HCT116 (cell line): ENCODE results near the gene SH3BP5L. TPM values are rescaled to one million over a fixed set of nuclear protein-coding genes. Genes with fewer than 3 reads are reported as not detected.

Source experiments
- ATAC-seq: fragments of 200-7000 bp; cut with Tn5 transposase; 2 replicates; pipeline ENCODE4 v1.9.1; 2020; ENCODE audit warnings: mild to moderate bottlenecking, moderate library complexity
- BruUV-seq: library from RNA; stranded (reverse); fragments of 400-500 nt; replicated peaks from 2 replicates; lab custom pipeline; 2021; lab: Mats Ljungman, UMichigan
- CTCF ChIA-PET: fragments of 300-600 bp; sonication (Branson Sonifier 250); formaldehyde crosslinking; loops from one replicate; lab custom pipeline; 2021; ENCODE audit warnings: antibody characterized with exemption; lab: Charles Lee
- POLR2A ChIA-PET: fragments of 300-600, 350-600 bp; sonication (Branson Sonifier 250); formaldehyde crosslinking; loops from one replicate; lab custom pipeline; 2021; ENCODE audit warnings: antibody characterized with exemption; lab: Charles Lee
- RAD21 ChIA-PET, 2 experiments: fragments of 300-600 bp; sonication (Branson Sonifier 250); formaldehyde crosslinking; loops; one replicate each; lab custom pipeline; 2023; ENCODE audit warnings: low total read pairs in 2 of 2; ENCODE audit not compliant: uncharacterized antibody in 2 of 2, unreplicated experiment in 2 of 2, low non-redundant PET in 1 of 2; lab: Charles Lee
- DNase-seq: peaks from one replicate; pipeline ENCODE4 v3.0.0-alpha.2; 2010; ENCODE audit warnings: low read depth, low spot score
- H2AFZ ChIP-seq: fragments of 200-600 bp; shearing (Covaris generic), sonication (generic); 2 replicates; pipeline ENCODE4 v1.6.1; 2017; ENCODE audit warnings: low read depth, mixed run types, mixed read lengths, antibody characterized with exemption, low read length; ENCODE audit not compliant: poor library complexity, severe bottlenecking
- H3K27ac ChIP-seq: 2 replicates; pipeline ENCODE4 v1.5.1; 2012; ENCODE audit warnings: low read depth, low read length
- H3K27me3 ChIP-seq: fragments of 200-600 bp; sonication (generic); 2 replicates; pipeline ENCODE4 v1.6.1; 2016; ENCODE audit warnings: mixed run types, low read length, mixed read lengths; ENCODE audit not compliant: insufficient read depth
- H3K36me3 ChIP-seq, 2 experiments: fragments of 200-500 bp in 1 of 2; fragments of 200-600 bp in 1 of 2; sonication (Bioruptor generic) in 1 of 2; sonication (generic) in 1 of 2; 2 replicates each; pipeline versions ENCODE4 v1.5.1 to v1.6.1; 2014 to 2016; ENCODE audit warnings: low read length in 2 of 2, inconsistent platforms in 1 of 2, mixed read lengths in 1 of 2, mixed run types in 1 of 2; ENCODE audit not compliant: insufficient read depth in 2 of 2, control insufficient read depth in 1 of 2
- H3K4me1 ChIP-seq, 2 experiments: fragments of 200-600 bp in 1 of 2; sonication (generic) in 1 of 2; 2 replicates each; pipeline versions ENCODE4 v1.5.1 to v1.6.1; 2012 to 2017; ENCODE audit warnings: low read length in 2 of 2, inconsistent platforms in 1 of 2, mild to moderate bottlenecking in 1 of 2, mixed read lengths in 1 of 2, mixed run types in 1 of 2, moderate library complexity in 1 of 2; ENCODE audit not compliant: insufficient read depth in 2 of 2, control insufficient read depth in 1 of 2
- H3K4me2 ChIP-seq: fragments of 200-600 bp; sonication (generic); 2 replicates; pipeline ENCODE4 v1.6.1; 2017; ENCODE audit warnings: mixed run types, low read length, mixed read lengths
- H3K4me3 ChIP-seq, 2 experiments: fragments of 200-600 bp in 1 of 2; sonication (generic) in 1 of 2; replicated peaks in 1 of 2; 2 replicates each; pipeline ENCODE4 v1.5.1; 2011 to 2016; ENCODE audit warnings: low read length in 2 of 2, control low read depth in 1 of 2, low read depth in 1 of 2, mild to moderate bottlenecking in 1 of 2, mixed read lengths in 1 of 2, mixed run types in 1 of 2
- H3K79me2 ChIP-seq: fragments of 200-600 bp; sonication (generic); 2 replicates; pipeline ENCODE4 v1.6.1; 2017; ENCODE audit warnings: mild to moderate bottlenecking, mixed run types, low read length, moderate library complexity, mixed read lengths; ENCODE audit not compliant: insufficient read depth
- H3K9ac ChIP-seq: fragments of 200-600 bp; sonication (generic); 2 replicates; pipeline ENCODE4 v1.6.1; 2016; ENCODE audit warnings: low read length, mixed read lengths
- H3K9me2 ChIP-seq: fragments of 200-600 bp; sonication (generic), shearing (Covaris generic); 2 replicates; pipeline ENCODE4 v1.6.1; 2017; ENCODE audit warnings: mixed run types, mild to moderate bottlenecking, moderate library complexity; ENCODE audit not compliant: insufficient read depth
- H3K9me3 ChIP-seq, 2 experiments: fragments of 200-500 bp in 1 of 2; fragments of 200-600 bp in 1 of 2; sonication (Bioruptor generic) in 1 of 2; sonication (generic) in 1 of 2; 2 replicates each; pipeline ENCODE4 v1.6.1; 2014 to 2017; ENCODE audit warnings: low read length in 2 of 2, mixed read lengths in 2 of 2, inconsistent platforms in 1 of 2, low read depth in 1 of 2, mild to moderate bottlenecking in 1 of 2, mixed run types in 1 of 2, moderate library complexity in 1 of 2; ENCODE audit not compliant: control insufficient read depth in 1 of 2, insufficient read depth in 1 of 2
- H4K20me1 ChIP-seq: fragments of 200-600 bp; sonication (generic), shearing (Covaris generic); 2 replicates; pipeline ENCODE4 v1.6.1; 2017; ENCODE audit warnings: mixed run types, mild to moderate bottlenecking, moderate library complexity; ENCODE audit not compliant: insufficient read depth
- CBX3 ChIP-seq: IDR thresholded peaks from 2 replicates; pipeline ENCODE4 v1.6.1; 2012; ENCODE audit warnings: low read depth
- CEBPB ChIP-seq: IDR thresholded peaks from 2 replicates; pipeline ENCODE4 v1.6.1; 2012; ENCODE audit warnings: low read depth
- CTCF ChIP-seq, 3 experiments: fragments of 200-600 bp in 1 of 3; sonication (generic) in 1 of 3; IDR thresholded peaks in 2 of 3; conservative IDR thresholded peaks in 1 of 3; 2 replicates each; pipeline ENCODE4 v1.5.1; 2012 to 2017; ENCODE audit warnings: low read depth in 2 of 3, low read length in 2 of 3, antibody characterized with exemption in 1 of 3, borderline replicate concordance in 1 of 3, control low read depth in 1 of 3, mild to moderate bottlenecking in 1 of 3, mixed read lengths in 1 of 3, mixed run types in 1 of 3, moderate library complexity in 1 of 3; ENCODE audit not compliant: insufficient read depth in 1 of 3
- EGR1 ChIP-seq: IDR thresholded peaks from 2 replicates; pipeline ENCODE4 v1.6.1; 2012; ENCODE audit warnings: low read depth
- EZH2 ChIP-seq: fragments of 200-600 bp; sonication (generic); IDR thresholded peaks from 2 replicates; pipeline ENCODE4 v1.6.1; 2017; ENCODE audit warnings: antibody characterized with exemption, mixed run types
- EZH2phosphoT487 ChIP-seq: fragments of 200-600 bp; IDR thresholded peaks from 2 replicates; pipeline ENCODE4 v1.6.1; 2018; ENCODE audit warnings: antibody characterized with exemption, borderline replicate concordance
- FOSL1 ChIP-seq: IDR thresholded peaks from 2 replicates; pipeline ENCODE4 v1.6.1; 2012; ENCODE audit warnings: low read depth
- JUND ChIP-seq: IDR thresholded peaks from 2 replicates; pipeline ENCODE4 v1.6.1; 2012
- POLR2AphosphoS5 ChIP-seq: IDR thresholded peaks from 2 replicates; pipeline ENCODE4 v1.6.1; 2011; ENCODE audit warnings: mild to moderate bottlenecking, low read depth, low read length, moderate library complexity
- RAD21 ChIP-seq: IDR thresholded peaks from 2 replicates; pipeline ENCODE4 v1.6.1; 2012; ENCODE audit warnings: low read depth, mild to moderate bottlenecking
- REST ChIP-seq: IDR thresholded peaks from 2 replicates; pipeline ENCODE4 v1.6.1; 2012; ENCODE audit warnings: low read depth
- YY1 ChIP-seq: IDR thresholded peaks from 2 replicates; pipeline ENCODE4 v1.6.1; 2011; ENCODE audit warnings: low read length, low read depth, moderate library complexity, mild to moderate bottlenecking; ENCODE audit not compliant: insufficient replicate concordance; ENCODE audit errors: extremely low read depth
- intact Hi-C: fragments of 100-400 bp; cut with micrococcal nuclease; formaldehyde crosslinking; loops from 2 replicates; pipeline ENCODE4 v1.10.0; 2022
- total RNA-seq: library from RNA; stranded (reverse); gene quantifications from one replicate; pipeline ENCODE4 v1.2.1, GENCODE V29; 2021; ENCODE audit not compliant: unreplicated experiment
- TF ChIP-seq, protein P1 (sequence below): IDR thresholded peaks from 2 replicates; pipeline ENCODE4 v1.6.1; 2011; ENCODE audit warnings: mild to moderate bottlenecking, low read length, moderate library complexity; ENCODE audit not compliant: insufficient replicate concordance; ENCODE audit errors: extremely low read depth

Gene SH3BP5L
- total RNA-seq, 1 experiment from 2014 or later: 22.3 TPM

DNA sequence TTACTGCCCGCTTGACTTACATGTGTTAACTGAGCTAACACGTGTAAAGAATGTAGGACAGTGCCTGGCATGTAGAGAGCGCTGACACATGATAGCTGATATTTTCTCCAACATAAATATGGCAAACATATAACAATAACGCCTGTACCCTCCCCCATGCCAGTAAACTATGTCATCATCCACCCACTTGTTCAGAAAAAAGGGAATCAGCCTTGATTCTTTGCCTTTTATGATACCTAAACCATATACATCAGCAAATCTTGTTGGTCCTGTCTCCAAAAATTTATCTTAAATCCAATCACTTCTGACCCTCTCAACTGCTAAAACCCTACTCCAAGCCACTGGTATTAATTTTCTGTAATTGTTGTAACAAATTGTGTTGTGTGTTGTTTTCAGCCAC lies 34.3 kb upstream of the SH3BP5L start:
- Histone ChIP-seq H3K27me3 (no peaks in the 10 kb centered on the region), H3K79me2 (peaks cover 30% of the 10 kb centered on the region; the same call in 1 of the 2 replicates), H3K36me3 (peaks cover 0 to 10% of the 10 kb centered on the region in 2 experiments; a peak in 1 of 4 replicates), H3K4me1 (peaks cover 12 to 41% of the 10 kb centered on the region in 2 experiments), H3K9me3 (no peaks in the 10 kb centered on the region), H3K9ac (peak overlapping the region; percentile 92; the same call in 1 of the 2 replicates), H3K4me3 (peak overlapping the region; percentile 66 to 83), H2AFZ (no peak overlapping the region), H4K20me1 (no peaks in the 10 kb centered on the region), H3K9me2 (no peaks in the 10 kb centered on the region), H3K4me2 (peak overlapping the region; percentile 72), H3K27ac (peak overlapping the region; percentile 79; the same call in 1 of the 2 replicates)
- no peak for ATAC-seq
- CTCF ChIA-PET: no interaction called here
- POLR2A ChIA-PET: interaction anchor here (2.2 to 2.8 kb wide), 2 partner anchors 13 to 22 kb away, joined by 11 to 44 read pairs; partner anchors contain the start of gene ZNF672
- TF ChIP-seq REST (no peak), CEBPB (no peak), CBX3 (no peak), CTCF (IDR thresholded peaks at IDR 0.05 in 2 of 3, conservative IDR thresholded peaks at IDR 0.05 in 1 of 3; ENCODE audit: borderline replicate concordance in 1 of 3, insufficient read depth in 1 of 3, low read depth in 2 of 3, low read length in 2 of 3) (no peak), FOSL1 (no peak), YY1 (no peak), RAD21 (no peak), POLR2AphosphoS5 (no peak), JUND (no peak), EZH2phosphoT487 (no peak), EGR1 (no peak), EZH2 (no peak)
- TF ChIP-seq, protein P1, sequence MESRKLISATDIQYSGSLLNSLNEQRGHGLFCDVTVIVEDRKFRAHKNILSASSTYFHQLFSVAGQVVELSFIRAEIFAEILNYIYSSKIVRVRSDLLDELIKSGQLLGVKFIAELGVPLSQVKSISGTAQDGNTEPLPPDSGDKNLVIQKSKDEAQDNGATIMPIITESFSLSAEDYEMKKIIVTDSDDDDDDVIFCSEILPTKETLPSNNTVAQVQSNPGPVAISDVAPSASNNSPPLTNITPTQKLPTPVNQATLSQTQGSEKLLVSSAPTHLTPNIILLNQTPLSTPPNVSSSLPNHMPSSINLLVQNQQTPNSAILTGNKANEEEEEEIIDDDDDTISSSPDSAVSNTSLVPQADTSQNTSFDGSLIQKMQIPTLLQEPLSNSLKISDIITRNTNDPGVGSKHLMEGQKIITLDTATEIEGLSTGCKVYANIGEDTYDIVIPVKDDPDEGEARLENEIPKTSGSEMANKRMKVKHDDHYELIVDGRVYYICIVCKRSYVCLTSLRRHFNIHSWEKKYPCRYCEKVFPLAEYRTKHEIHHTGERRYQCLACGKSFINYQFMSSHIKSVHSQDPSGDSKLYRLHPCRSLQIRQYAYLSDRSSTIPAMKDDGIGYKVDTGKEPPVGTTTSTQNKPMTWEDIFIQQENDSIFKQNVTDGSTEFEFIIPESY: no peak
- BruUV-seq: no TSS peak
- intact Hi-C loops: no loop called here
- RAD21 ChIA-PET: no interaction called here
- DNase-seq: no peak
